Stomach (tissue), 9 donors: Measurements from ENCODE around the gene IST1. TPM values are rescaled to one million over a fixed set of nuclear protein-coding genes. Genes with fewer than 3 reads are reported as not detected.
"Not testable (repeated sequence)": the region's sequence is repeated elsewhere in the genome, so short reads cannot be mapped to it uniquely, and the experiment has no call there.

Experiments used
- DNase-seq, 2 donors: peaks; one replicate each; pipeline versions ENCODE4 v3.0.0 to v3.0.0-alpha.2; 2013 to 2019
- H3K27ac ChIP-seq, 5 donors: fragments of 200-600 bp in 4 of 5; sonication (generic) in 4 of 5; one replicate each; pipeline ENCODE4 v1.5.1; 2013 to 2019; ENCODE audit warnings: mild to moderate bottlenecking in 1 of 5, moderate library complexity in 1 of 5
- H3K27me3 ChIP-seq, 3 donors: fragments of 200-600 bp; sonication (generic); one replicate each; pipeline ENCODE4 v1.5.1; 2017 to 2019; ENCODE audit warnings: mixed run types in 1 of 3
- H3K36me3 ChIP-seq, 4 donors: fragments of 200-600 bp; sonication (generic); 1 replicate in 3 of 4; 2 replicates in 1 of 4; pipeline ENCODE4 v1.5.1; 2016 to 2019
- H3K4me1 ChIP-seq, 4 donors: fragments of 200-600 bp; sonication (generic); one replicate each; pipeline ENCODE4 v1.5.1; 2016 to 2019
- H3K4me3 ChIP-seq, 4 donors: fragments of 200-600 bp; sonication (generic) in 3 of 4; one replicate each; pipeline ENCODE4 v1.5.1; 2016 to 2019; ENCODE audit warnings: mild to moderate bottlenecking in 1 of 4
- H3K9me3 ChIP-seq, 4 donors: fragments of 200-600 bp; sonication (generic); one replicate each; pipeline ENCODE4 v1.5.1; 2016 to 2019
- CTCF ChIP-seq, 7 experiments: fragments of 450-650 bp in 4 of 7; fragments of 200-600 bp in 3 of 7; sonication (generic) in 3 of 7; IDR thresholded peaks; one replicate each; pipeline ENCODE4 v1.5.1; 2016 to 2019; ENCODE audit warnings: antibody characterized with exemption in 7 of 7, control low read depth in 2 of 7, mild to moderate bottlenecking in 1 of 7
- EP300 ChIP-seq: sonication (generic); formaldehyde crosslinking; IDR thresholded peaks from one replicate; pipeline ENCODE4 v1.6.1; 2017; ENCODE audit warnings: antibody characterized with exemption
- POLR2A ChIP-seq, 4 donors: fragments of 450-650 bp; IDR thresholded peaks; one replicate each; pipeline ENCODE4 v1.6.1; 2016; ENCODE audit warnings: antibody characterized with exemption in 4 of 4, control low read depth in 2 of 4, mild to moderate bottlenecking in 1 of 4, moderate library complexity in 1 of 4
- POLR2AphosphoS5 ChIP-seq, 3 donors: sonication (generic); formaldehyde crosslinking; IDR thresholded peaks; one replicate each; pipeline ENCODE4 v1.6.1; 2016; ENCODE audit warnings: antibody characterized with exemption in 3 of 3
- WGBS, 5 donors: extraction: QIAGEN DNeasy Blood & Tissue Kit in 3 of 5; methylation state at CpG; one replicate each; pipeline versions ENCODE4 v1.1.5 to v1.1.7; 2013 to 2018; 5-methylcytosine and 5-hydroxymethylcytosine counted together
- intact Hi-C: fragments of 100-400 bp; cut with DNase I; formaldehyde crosslinking; loops from one replicate; pipeline ENCODE4 v1.15.1; 2023; ENCODE audit warnings: low total_unique reads
- polyA plus RNA-seq, 3 donors: library from polyadenylated mRNA; stranded (reverse); fragments of 200-250 nt; gene quantifications; one replicate each; pipeline ENCODE4 v1.2.3, GENCODE V29; 2013
- total RNA-seq, 5 donors: library from RNA; depleted of rRNA; stranded (reverse); fragments of >200 nt; gene quantifications; one replicate each; pipeline versions ENCODE4 v1.1.0 to v1.2.3, GENCODE V29; 2014 to 2016
- donor health status: healthy with polysubstance abuse.
- donor health status: Bipolar disorder and iron deficiency.
- donor health status: healthy.

The IST1 gene
- total and polyA plus RNA-seq, 8 donors = 76.0 to 270 (median 160) TPM

- 93 to 97% (median 95%) methylated on average over 4 of the region's 4 CpGs for WGBS, 5 donors
- Histone ChIP-seq H3K4me1 (peaks cover 43 to 81% (median 62%) of the 10 kb centered on the region in 4 donors), H3K27me3 (no peaks in the 10 kb centered on the region), H3K36me3 (peaks cover 0 to 6% (median 2%) of the 10 kb centered on the region in 4 donors), H3K4me3 (peak overlapping the region in 1 of 4 donors; percentile 8), H3K27ac (peak overlapping the region in 3 of 5 donors; percentile 52 to 68 (median 68)), H3K9me3 (no peaks in the 10 kb centered on the region)
- intact Hi-C loops = no loop called here
- no peak for DNase-seq
- TF ChIP-seq POLR2A (IDR thresholded peaks at IDR 0.05) = no peak
- TF ChIP-seq EP300 = no peak
- no peak for TF ChIP-seq POLR2AphosphoS5 (IDR thresholded peaks at IDR 0.05)
- TF ChIP-seq CTCF (IDR thresholded peaks at IDR 0.05) = no peak
These were observed 3.8 kb downstream of the IST1 start for GRCh38 chr16:71899171-71899570.

GRCh38 chr16:71902656-71903365, 7.5 kb downstream of the IST1 start:
- WGBS, 5 donors = 80 to 89% (median 85%) methylated on average over 5 of the region's 5 CpGs

GRCh38 chr16:71903608-71904007, 8.3 kb downstream of the IST1 start:
- WGBS, 5 donors = 70 to 86% (median 83%) methylated on average over 2 of the region's 2 CpGs
- peaks cover 23 to 99% (median 58%) of the 10 kb centered on the region in 4 donors for H3K4me1 ChIP-seq

More at GRCh38 chr16:71902656-71903365, 7.5 kb downstream of the IST1 start:
- intact Hi-C loops = no loop called here
- no peak overlapping the region for H3K27ac ChIP-seq
- H3K9me3 ChIP-seq = no peaks in the 10 kb centered on the region
- no peaks in the 10 kb centered on the region for H3K27me3 ChIP-seq
- TF ChIP-seq EP300 (no peak), CTCF (IDR thresholded peaks at IDR 0.05) (no peak), POLR2A (IDR thresholded peaks at IDR 0.05) (no peak), POLR2AphosphoS5 (IDR thresholded peaks at IDR 0.05) (no peak)
- H3K36me3 ChIP-seq = peaks cover 0 to 10% (median under 1%) of the 10 kb centered on the region in 4 donors
- peaks cover 30 to 99% (median 61%) of the 10 kb centered on the region in 4 donors for H3K4me1 ChIP-seq
- DNase-seq = no peak
- H3K4me3 ChIP-seq = no peak overlapping the region

GRCh38 chr16:71904239-71904638, 8.9 kb downstream of the IST1 start:
- 83 to 88% (median 86%) methylated on average over 9 of the region's 9 CpGs for WGBS, 5 donors
- peaks cover 23 to 99% (median 56%) of the 10 kb centered on the region in 4 donors for H3K4me1 ChIP-seq

More at GRCh38 chr16:71903608-71904007, 8.3 kb downstream of the IST1 start:
- no peak overlapping the region for H3K27ac ChIP-seq
- no peaks in the 10 kb centered on the region for H3K27me3 ChIP-seq
- no peak for DNase-seq
- no peak for TF ChIP-seq POLR2A (IDR thresholded peaks at IDR 0.05)
- no peak for TF ChIP-seq POLR2AphosphoS5 (IDR thresholded peaks at IDR 0.05)
- TF ChIP-seq CTCF (IDR thresholded peaks at IDR 0.05) = no peak
- TF ChIP-seq EP300 = no peak
- no peak overlapping the region for H3K4me3 ChIP-seq
- H3K36me3 ChIP-seq = peaks cover 0 to 10% (median 2%) of the 10 kb centered on the region in 4 donors
- H3K9me3 ChIP-seq = no peaks in the 10 kb centered on the region
- intact Hi-C loops = no loop called here

GRCh38 chr16:71905765-71906164, 10.4 kb downstream of the IST1 start:
- 76 to 85% (median 82%) methylated on average over 5 to 6 of the region's 6 CpGs for WGBS, 5 donors
- H3K4me1 ChIP-seq = peaks cover 11 to 99% (median 58%) of the 10 kb centered on the region in 4 donors
- DNase-seq = not testable (repeated sequence)

More at GRCh38 chr16:71904239-71904638, 8.9 kb downstream of the IST1 start:
- H3K4me3 ChIP-seq = no peak overlapping the region
- no peaks in the 10 kb centered on the region for H3K9me3 ChIP-seq
- peaks cover 0 to 14% (median 5%) of the 10 kb centered on the region in 4 donors for H3K36me3 ChIP-seq
- intact Hi-C loops = no loop called here
- no peaks in the 10 kb centered on the region for H3K27me3 ChIP-seq
- no peak for DNase-seq
- no peak for TF ChIP-seq POLR2AphosphoS5 (IDR thresholded peaks at IDR 0.05)
- no peak for TF ChIP-seq CTCF (IDR thresholded peaks at IDR 0.05)
- TF ChIP-seq POLR2A (IDR thresholded peaks at IDR 0.05) = no peak
- TF ChIP-seq EP300 = no peak
- no peak overlapping the region for H3K27ac ChIP-seq

More at GRCh38 chr16:71905765-71906164, 10.4 kb downstream of the IST1 start:
- H3K36me3 ChIP-seq = peaks cover 0 to 16% (median 7%) of the 10 kb centered on the region in 4 donors
- H3K27ac ChIP-seq, H3K27me3 ChIP-seq, H3K9me3 ChIP-seq, H3K4me3 ChIP-seq, intact Hi-C loops: not testable (repeated sequence)
